ENCODE results near the gene GLRA3. TPM values are rescaled to one million over a fixed set of nuclear protein-coding genes. Genes with fewer than 3 reads are reported as not detected.
A peak's percentile ranks its signal among the peaks of the same experiment; 100 is the strongest.
"Not testable (repeated sequence)": the region's sequence is repeated elsewhere in the genome, so short reads cannot be mapped to it uniquely, and the experiment has no call there.

GLRA3 gene
- polyA plus RNA-seq, 1 donor = not detected

DNA sequence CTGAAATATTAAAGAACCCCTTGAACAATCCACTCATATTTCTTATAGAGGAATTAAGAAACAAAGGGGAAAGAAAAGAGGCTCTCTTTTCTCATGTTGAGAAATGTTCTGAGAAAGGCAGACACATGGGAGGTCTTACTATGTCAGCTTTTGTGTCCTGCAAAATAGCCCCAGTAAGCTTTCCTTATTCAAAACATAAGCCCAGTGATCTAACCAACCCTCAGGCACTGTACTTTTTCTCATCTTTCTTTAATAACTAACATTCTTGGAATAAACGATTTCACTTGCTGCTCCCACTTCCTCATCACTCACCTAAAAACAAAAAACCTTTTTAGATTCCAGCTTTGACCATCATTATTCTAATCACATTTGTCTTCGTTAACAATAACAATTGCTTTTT, 115.9 kb downstream of the GLRA3 start:
- DNase-seq = no peak

DNA sequence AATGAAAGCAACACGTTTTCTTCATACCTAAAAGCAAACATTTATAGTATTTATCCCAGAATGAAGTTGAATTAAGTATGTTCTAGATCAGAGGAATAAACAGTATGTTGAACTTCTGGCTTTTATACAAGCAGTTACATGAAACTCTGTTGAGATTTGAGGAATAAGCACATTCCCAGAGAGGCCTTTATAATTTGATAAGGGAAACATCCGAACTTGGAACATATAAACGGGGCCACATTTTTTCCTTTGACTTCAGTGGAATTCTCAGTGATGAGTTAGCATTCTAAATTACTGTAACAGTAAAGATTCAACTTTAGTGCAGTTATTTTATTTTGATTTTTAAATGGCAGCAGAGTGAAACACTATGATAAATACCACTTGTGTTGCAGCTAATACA, 119.5 kb downstream of the GLRA3 start:
- DNase-seq = no peak

DNA sequence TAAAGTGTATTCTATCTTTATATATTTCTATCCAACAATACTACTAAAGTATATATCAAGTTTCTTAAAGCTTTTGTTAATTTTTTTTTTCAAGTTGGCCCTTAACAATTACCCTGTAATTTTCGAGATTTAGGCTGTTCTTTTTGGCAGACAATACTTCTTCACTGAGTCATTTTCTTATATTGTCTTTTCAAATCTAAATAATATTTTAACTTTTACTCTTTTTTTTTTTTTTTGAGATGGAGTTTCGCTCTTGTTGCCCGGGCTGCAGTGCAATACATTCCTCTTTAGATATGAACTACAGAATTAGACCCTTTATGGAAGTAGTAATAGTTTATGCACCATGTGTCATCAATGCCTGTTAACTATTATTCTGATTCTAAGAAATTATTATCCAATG, 120.7 kb downstream of the GLRA3 start:
- no peak for DNase-seq

DNA sequence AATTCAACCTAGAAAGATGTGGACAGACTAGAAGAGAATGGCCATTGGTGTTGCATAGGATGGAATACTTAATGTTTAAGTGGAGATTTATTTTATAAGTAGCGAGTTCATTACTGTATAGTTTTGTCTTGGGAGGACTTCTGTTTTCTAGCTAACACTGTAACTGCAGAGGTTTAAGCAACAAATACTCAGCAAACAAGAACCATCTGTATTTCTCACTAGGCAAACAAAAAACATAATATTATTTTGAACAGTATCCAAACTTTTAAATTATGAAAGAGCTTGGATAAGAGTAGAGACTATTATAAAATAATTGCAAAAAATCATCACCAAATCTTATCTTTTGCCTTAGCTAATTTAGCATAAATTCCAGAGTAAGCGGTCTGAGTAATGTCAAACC, 121.1 kb downstream of the GLRA3 start:
- no peak for DNase-seq

DNA sequence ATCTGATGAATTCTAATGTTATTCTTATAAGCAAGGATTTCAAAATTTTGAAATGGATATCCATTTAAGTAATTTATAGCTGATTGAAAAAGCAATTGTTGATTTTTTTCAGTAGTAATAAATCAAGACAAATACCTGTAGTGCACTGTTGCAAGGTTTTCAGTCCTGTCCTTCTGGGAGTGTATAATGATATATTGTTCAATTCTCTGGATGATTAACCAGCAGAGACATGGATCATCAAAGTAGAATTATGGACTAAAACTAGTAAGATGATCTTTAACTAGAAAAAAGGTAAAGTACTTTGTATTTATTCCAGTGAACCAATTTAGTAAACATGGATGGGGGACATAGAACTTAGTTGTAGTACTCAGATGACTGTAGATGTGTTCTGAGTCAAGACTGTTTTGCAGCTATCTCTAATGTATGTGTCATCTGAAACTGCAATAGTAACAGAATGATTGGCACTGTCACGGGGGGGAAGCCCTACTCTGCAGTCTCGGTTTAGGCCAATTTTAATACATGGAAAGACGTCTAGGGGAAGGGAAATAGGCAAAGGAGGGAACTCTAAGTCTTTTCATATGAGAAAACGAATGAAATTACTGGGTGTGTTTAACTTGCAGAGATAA, 121.9 kb downstream of the GLRA3 start:
- no peak for DNase-seq

DNA sequence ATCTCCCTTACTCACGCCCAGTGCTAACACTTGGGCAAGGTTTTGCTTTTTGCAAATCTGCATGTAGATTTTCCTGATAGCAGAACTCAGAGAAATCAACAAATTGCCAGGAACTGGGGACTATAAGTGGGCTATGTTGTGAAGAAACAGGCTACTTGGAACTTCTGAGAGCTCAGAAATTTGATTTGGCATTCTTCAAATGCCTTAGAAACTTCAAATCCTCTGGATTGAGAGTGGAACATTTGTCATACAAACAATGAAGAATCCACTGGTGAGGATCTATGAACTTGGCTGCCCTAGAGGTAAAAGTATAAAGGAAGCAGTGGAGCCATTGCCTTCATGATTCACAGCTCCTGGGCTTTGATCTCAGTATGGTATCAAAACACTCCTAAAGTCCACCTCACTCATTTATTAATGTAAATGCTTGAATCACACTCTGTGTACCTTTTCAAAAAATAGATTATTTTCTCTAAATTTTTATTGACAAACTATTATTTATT, 126.0 kb downstream of the GLRA3 start:
- DNase-seq = no peak

DNA sequence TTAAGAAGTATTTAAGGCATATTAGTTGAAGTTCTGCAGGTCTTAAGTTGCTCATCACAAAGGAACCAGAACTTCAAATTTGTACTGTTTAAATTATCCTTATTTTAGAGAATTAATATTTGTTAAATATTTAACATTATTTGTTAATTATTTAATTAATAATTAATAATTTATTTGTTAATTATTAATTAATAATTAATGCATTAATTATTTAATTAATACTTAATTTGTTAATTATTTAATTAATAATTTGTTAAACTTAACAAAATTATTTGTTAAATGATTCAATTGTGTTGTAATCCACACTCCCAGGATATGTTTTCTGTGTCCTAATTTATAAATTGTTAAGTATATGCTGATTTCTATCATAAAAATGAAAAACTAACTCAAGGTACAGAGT, 129.4 kb downstream of the GLRA3 start:
- no peak for DNase-seq

GRCh38 chr4:174697896-174698295, 131.2 kb downstream of the GLRA3 start:
- DNase-seq = no peak

DNA sequence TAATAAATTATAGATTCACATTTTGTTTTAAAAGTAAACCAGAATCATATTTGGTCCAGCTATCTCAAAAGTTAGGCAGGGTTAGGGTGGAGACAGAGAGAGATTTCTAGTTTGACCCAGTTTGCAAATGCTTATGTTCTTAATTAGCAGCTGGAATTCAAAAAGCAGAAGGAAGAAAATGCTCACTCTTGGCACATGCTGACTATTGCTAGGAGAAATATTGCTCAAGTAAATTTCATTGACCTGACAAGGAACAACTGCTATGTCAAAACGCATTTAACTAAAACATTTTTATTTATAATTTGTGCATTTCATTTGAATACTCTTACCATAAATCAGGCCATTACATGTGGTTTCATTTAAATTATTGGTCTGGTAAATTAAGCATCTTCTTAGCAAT, 131.8 kb downstream of the GLRA3 start:
- peak; percentile 57 for DNase-seq

DNA sequence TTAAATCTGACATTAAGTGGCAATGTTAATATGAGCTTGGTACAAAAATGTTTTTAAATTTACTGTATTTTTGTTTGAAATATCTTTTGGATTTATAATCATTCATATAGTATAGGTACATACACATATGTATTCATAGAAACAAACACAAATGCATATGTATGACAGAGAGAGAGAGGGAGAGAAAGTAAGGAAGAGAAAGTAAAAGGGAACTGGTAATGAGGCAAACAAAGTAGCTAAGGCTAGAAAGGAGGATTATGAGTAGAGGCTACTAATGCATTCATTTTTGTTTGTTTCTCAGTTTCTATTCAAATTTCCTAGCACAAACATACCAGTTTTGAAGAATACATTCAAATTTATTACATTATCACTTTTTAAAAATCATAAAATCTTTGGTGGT, 132.4 kb downstream of the GLRA3 start:
- no peak for DNase-seq

GRCh38 chr4:174691876-174692275, 137.2 kb downstream of the GLRA3 start:
- not testable (repeated sequence) for DNase-seq

GRCh38 chr4:174690665-174691064, 138.4 kb downstream of the GLRA3 start:
- no peak for DNase-seq

DNA sequence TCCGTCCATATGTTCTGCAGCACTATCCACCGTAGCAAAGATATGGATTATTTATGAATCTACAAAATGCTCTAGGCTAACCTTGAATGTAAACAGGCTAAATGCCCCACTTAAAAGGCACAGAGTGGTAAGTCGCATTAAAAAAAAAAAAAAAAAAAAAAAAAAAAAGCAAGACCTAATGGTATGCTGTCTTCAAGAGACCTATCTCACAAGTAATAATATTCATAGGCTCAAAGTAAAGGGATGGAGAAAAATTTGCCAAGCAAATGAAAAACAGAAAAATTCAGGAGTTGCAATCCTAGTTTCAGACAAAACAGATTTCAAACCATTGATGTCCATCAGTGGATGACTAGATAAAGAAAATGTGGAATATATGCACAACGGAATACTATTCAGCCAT, 139.4 kb downstream of the GLRA3 start:
- DNase-seq = no peak

DNA sequence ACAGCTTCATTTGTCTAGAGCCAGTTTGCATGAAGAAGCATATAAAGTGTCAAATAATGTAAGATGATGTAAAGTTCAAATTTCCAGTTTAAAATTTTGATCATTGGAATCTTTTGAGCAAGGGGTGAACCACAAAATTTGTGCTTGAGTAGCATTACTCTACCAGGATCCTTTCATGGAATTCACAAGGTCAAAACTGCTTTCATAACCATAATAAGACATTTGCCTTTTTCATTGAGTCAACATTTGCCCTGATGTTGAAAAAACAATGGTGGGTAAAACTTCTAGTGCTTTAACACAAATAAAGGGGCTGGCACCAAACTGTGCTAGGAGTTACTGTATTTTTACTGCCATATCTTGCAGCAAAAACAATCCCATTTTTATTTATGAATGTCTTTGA, 142.2 kb downstream of the GLRA3 start:
- DNase-seq = no peak

DNA sequence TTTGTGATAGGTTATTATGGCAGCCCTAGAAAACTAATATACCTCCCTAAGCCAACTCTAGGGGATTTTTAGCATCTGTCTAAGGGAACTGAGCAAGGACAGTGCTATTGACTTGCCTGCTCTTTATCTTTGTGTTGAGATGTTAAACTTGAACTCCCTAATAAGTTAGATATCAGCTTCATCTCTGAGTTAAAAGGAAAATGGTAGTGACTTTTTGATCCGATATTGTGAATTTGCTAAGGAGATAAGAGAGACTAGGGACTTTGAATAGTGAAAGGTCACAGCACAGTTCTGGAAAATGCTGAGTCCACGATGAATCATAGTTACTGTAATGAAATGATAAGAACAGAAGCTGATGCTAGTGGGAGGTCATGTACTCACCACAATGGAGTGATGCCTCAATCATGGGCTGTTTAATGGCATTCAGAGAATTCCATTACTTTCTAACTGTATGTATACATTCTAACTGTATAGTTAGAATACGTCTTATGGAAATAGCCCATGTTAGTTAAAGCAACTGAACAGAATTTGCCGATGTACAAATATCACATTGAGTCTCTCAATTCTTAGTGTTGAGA, 147.2 kb downstream of the GLRA3 start:
- DNase-seq = no peak

DNA sequence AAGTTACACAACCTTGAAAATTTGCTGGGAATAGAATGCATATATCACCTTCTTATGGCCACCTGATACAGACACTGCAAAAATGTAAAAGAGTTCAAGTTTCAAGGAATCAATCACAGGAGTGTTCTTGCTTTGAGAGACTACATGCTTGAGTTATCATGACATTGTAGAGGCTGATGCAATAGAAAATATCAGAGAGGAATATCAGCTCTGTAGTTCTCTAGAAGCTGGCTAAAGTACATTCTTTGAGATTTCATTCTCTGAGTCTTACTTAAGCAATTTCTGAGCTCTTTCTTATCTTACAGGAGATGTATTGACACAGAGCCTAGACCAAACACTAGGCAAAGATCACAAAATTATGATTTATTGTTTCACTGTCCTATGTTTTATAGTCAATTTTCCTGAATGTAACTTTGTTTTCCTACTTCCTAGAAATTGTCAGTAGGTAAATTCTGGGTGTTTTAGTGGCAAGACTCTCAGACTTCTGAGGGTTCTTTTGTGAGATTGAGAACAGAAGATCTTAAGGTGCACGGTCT, 154.7 kb downstream of the GLRA3 start:
- no peak for DNase-seq

DNA sequence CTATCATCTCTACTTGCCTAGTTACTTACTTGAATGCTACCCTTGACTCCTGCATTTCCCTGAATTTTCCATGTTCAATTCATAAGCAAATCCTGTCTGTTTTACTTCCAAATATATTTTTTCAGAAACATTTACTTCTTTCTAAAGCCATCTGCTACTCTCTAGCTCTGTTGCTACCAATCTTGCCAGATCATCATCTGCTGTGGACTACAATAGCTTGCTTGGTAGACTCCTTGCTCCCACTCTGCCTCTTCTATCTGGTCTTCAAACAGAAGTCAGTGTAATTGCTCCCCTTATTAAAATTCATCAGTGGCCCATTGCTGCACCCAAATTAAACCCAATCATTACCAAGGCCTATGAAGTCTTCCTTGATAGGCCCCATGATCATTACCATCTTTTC, 155.2 kb downstream of the GLRA3 start:
- no peak for DNase-seq

DNA sequence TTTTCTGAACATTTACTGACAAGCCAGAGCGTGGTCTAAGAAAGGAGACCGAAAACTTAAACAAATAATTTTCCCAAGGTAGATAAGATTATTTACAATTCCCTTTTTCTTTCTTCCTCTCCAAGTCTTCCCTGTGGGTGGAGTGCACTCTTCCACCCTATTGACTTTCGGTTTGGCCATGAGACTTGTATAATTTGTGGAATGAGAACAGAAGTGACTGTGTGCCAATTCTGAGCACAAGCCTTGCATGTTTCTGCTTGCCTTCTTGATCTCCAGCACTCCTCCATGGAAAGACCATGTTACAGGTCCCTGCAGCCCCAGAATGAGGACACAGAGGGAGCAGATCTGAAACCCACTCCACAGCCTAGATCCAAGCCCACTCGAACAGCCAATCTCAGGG, 156.8 kb downstream of the GLRA3 start:
- DNase-seq = no peak

DNA sequence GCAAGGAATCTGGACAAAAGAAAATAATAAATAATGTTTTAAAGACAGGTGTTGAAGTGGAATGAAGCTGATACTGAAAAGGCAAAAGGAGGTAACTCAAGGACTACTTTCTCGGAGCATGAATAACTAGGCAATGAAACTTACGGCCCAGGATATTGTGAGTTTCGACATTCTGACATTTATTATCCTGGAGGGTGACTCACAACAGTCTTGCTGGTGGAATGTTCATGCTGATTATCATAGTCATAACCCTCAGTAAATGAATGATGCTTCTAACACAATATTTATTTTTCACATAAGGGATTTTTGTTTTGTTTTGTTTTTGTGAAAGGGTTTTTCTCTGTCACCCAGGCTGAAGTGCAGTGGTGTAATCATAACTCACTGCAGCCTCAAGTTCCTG, 159.8 kb downstream of the GLRA3 start:
- DNase-seq = no peak

DNA sequence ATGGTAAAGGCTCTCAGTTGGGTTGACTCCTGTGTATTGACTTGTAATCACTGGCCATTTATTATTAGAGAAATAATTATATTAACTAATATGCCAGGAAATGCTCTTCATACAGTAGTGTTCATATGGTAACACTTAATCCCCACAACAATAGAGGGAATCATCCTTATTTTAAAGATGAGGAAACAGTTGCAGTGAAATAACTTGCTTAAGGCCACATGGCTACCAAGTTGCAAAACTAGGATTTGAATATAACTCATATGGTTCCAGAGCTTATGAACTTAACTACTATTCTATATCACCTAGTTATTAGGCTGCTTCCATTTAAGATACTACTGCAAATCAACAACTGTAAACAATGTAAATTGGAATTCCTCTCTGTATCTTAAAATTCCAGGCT, 163.2 kb downstream of the GLRA3 start:
- no peak for DNase-seq

- DNase-seq = no peak
Observed at GRCh38 chr4:174663216-174663615, 165.8 kb downstream of the GLRA3 start.

DNA sequence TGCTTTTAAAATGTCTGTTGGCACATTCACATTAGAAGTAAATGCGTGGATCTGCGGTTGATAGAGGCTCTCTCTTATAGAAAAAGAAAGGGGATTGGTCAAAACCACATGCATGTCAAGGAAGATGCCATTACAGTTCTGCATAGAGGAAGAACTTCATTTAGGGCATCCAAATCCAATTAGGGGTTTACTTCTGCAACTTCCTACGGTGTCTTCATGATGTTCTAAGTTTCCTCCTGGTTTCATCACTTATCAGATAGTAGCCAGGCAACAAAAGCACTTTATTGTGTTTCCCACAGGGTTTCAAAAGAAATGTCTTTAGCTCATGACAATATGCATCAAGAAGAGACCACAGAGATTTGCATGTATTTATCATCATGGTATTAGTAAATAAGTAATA, 170.8 kb downstream of the GLRA3 start:
- no peak for DNase-seq

DNA sequence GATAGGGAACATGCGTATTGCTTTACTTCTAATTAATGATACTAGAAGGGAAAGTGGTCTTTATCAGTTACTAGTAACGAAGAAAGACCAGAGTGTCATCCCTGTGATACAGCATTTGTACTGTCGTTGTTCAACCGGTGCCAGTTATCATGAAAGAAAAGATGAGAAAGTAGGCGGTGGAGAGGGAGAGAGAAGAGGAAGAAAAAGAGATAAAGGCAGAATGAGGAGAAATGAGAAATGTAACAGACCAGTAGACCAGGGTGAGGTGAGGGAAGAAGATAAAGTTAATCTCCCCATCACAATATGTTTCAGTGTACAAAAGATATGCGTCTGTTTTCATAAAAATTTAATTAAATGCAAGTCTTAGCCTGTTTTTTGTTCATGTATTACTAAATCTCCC, 171.6 kb downstream of the GLRA3 start:
- DNase-seq = no peak

GRCh38 chr4:174654634-174655033, 174.4 kb downstream of the GLRA3 start:
- no peak for DNase-seq
